NCI-H526 (cell line): ENCODE results near the gene RRP1B.

Experiments used
- DNase-seq, 2 experiments: peaks; one replicate each; lab custom pipeline; 2025; lab: John Stamatoyannopoulos, UW

Gene RRP1B

GRCh38 chr21:43740497-43741156, 81.3 kb downstream of the RRP1B start:
- peak in 1 of 2 experiments; percentile 56 for DNase-seq

GRCh38 chr21:43741423-43742096, 82.2 kb downstream of the RRP1B start:
- no peak for DNase-seq

DNA sequence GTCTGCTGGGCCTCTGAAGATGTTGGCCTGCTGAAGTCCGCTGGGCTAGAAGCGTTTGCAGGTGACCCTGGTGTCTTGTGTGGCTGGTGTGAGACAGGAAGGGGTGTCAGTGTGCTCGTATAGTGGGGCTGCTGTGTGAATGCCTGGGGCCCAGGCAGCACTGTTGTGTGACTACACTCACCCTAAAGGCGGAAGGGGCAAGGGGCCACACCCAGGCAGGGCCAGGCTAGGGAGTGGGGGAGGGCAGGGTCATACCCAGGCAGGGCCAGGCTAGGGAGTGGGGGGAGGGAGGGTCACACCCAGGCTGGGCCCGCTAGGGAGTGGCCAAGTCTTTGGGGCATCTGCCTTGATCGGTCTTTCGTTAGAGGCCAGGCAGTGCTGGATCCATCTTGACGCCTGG, 84.6 kb downstream of the RRP1B start:
- no peak for DNase-seq

GRCh38 chr21:43744725-43745124, 85.4 kb downstream of the RRP1B start:
- no peak for DNase-seq
